Parathyroid adenoma (tissue), 2 donors: ENCODE data around the gene STOX2.

Experiments
- H2AFZ ChIP-seq: fragments of 300-600 bp; sonication (generic); one replicate; pipeline ENCODE4 v1.7.0; 2017; ENCODE audit warnings: antibody characterized with exemption, mild to moderate bottlenecking
- H3K27ac ChIP-seq: fragments of 300-600 bp; sonication (generic); one replicate; pipeline ENCODE4 v1.7.0; 2017
- H3K27me3 ChIP-seq: fragments of 300-600 bp; sonication (generic); one replicate; pipeline ENCODE4 v1.7.0; 2017; ENCODE audit warnings: low read length; ENCODE audit not compliant: control insufficient read depth, insufficient read depth
- H3K36me3 ChIP-seq: fragments of 300-600 bp; sonication (generic); one replicate; pipeline ENCODE4 v1.7.0; 2017; ENCODE audit warnings: low read length; ENCODE audit not compliant: control insufficient read depth, insufficient read depth
- H3K4me1 ChIP-seq: fragments of 300-600 bp; sonication (generic); one replicate; pipeline ENCODE4 v1.7.0; 2017; ENCODE audit warnings: control low read depth
- H3K4me2 ChIP-seq: fragments of 300-600 bp; sonication (generic); one replicate; pipeline ENCODE4 v1.7.0; 2017; ENCODE audit warnings: low read length
- H3K4me3 ChIP-seq: fragments of 300-600 bp; sonication (generic); one replicate; pipeline ENCODE4 v1.7.0; 2017; ENCODE audit warnings: low read depth, low read length
- H3K79me2 ChIP-seq: fragments of 300-600 bp; sonication (generic); one replicate; pipeline ENCODE4 v1.7.0; 2017; ENCODE audit warnings: control low read depth
- H3K9ac ChIP-seq: fragments of 300-600 bp; sonication (generic); one replicate; pipeline ENCODE4 v1.7.0; 2017; ENCODE audit warnings: mild to moderate bottlenecking
- H3K9me3 ChIP-seq: fragments of 300-600 bp; sonication (generic); one replicate; pipeline ENCODE4 v1.7.0; 2017; ENCODE audit warnings: low read length; ENCODE audit not compliant: control insufficient read depth
- CTCF ChIP-seq: fragments of 300-600 bp; sonication (generic); IDR thresholded peaks from one replicate; pipeline ENCODE4 v1.7.0; 2017; ENCODE audit warnings: antibody characterized with exemption, mild to moderate bottlenecking
- donor health status: primary hyperparathyroidism.

Gene STOX2

GRCh38 chr4:184019076-184019475 lies 114.0 kb downstream of the STOX2 start:
- Histone ChIP-seq H3K27me3 (no peaks in the 10 kb centered on the region), H3K4me2 (no peak overlapping the region), H3K27ac (no peak overlapping the region), H3K36me3 (no peaks in the 10 kb centered on the region), H3K9me3 (no peaks in the 10 kb centered on the region), H3K4me3 (no peak overlapping the region), H3K9ac (no peak overlapping the region), H3K79me2 (no peaks in the 10 kb centered on the region), H3K4me1 (no peaks in the 10 kb centered on the region), H2AFZ (no peak overlapping the region)
- no peak for TF ChIP-seq CTCF

GRCh38 chr4:184019667-184020623 lies 114.8 kb downstream of the STOX2 start:
- H3K4me1 ChIP-seq: no peaks in the 10 kb centered on the region
- H3K4me3 ChIP-seq: no peak overlapping the region
- no peak overlapping the region for H3K4me2 ChIP-seq
- H3K36me3 ChIP-seq: no peaks in the 10 kb centered on the region
- no peak overlapping the region for H3K9ac ChIP-seq
- no peaks in the 10 kb centered on the region for H3K27me3 ChIP-seq
- no peak overlapping the region for H3K27ac ChIP-seq
- H2AFZ ChIP-seq: no peak overlapping the region
- no peaks in the 10 kb centered on the region for H3K9me3 ChIP-seq
- H3K79me2 ChIP-seq: no peaks in the 10 kb centered on the region
- TF ChIP-seq CTCF: no peak

- H2AFZ ChIP-seq: no peak overlapping the region
Observed at GRCh38 chr4:184021389-184021788, 116.3 kb downstream of the STOX2 start.

GRCh38 chr4:184022679-184023383 lies 117.7 kb downstream of the STOX2 start:
- no peak for TF ChIP-seq CTCF

More at GRCh38 chr4:184021389-184021788, 116.3 kb downstream of the STOX2 start:
- TF ChIP-seq CTCF: no peak
- H3K4me2 ChIP-seq: no peak overlapping the region
- no peaks in the 10 kb centered on the region for H3K9me3 ChIP-seq
- no peaks in the 10 kb centered on the region for H3K4me1 ChIP-seq
- H3K4me3 ChIP-seq: no peak overlapping the region
- H3K36me3 ChIP-seq: no peaks in the 10 kb centered on the region
- H3K9ac ChIP-seq: no peak overlapping the region
- no peaks in the 10 kb centered on the region for H3K79me2 ChIP-seq
- H3K27me3 ChIP-seq: no peaks in the 10 kb centered on the region
- H3K27ac ChIP-seq: no peak overlapping the region

More at GRCh38 chr4:184022679-184023383, 117.7 kb downstream of the STOX2 start:
- Histone ChIP-seq H3K79me2 (no peaks in the 10 kb centered on the region), H3K4me1 (no peaks in the 10 kb centered on the region), H3K4me2 (no peak overlapping the region), H3K27ac (no peak overlapping the region), H3K36me3 (no peaks in the 10 kb centered on the region), H2AFZ (no peak overlapping the region), H3K4me3 (no peak overlapping the region), H3K9me3 (no peaks in the 10 kb centered on the region), H3K9ac (no peak overlapping the region), H3K27me3 (no peaks in the 10 kb centered on the region)
